ENCODE results near the gene USH2A. TPM values are rescaled to one million over a fixed set of nuclear protein-coding genes. Genes with fewer than 3 reads are reported as not detected.

Gene USH2A
- total and polyA plus RNA-seq, 7 donors: under 0.01 to 0.32 (median 0.30) TPM; not detected in 4

- no peaks in the 10 kb centered on the region for H3K27me3 ChIP-seq (ENCODE audit: insufficient read depth in 3 of 3, low read length in 2 of 3)
- no peak overlapping the region for H3K4me3 ChIP-seq
- H3K4me1 ChIP-seq: peaks cover 4% of the 10 kb centered on the region
- H3K9me3 ChIP-seq: no peaks in the 10 kb centered on the region
- TF ChIP-seq CTCF (IDR thresholded peaks at IDR 0.05): no peak
- 72 to 77% (median 73%) methylated on average over 3 of the region's 3 CpGs for WGBS, 3 donors
- ATAC-seq: no peak
- no peak overlapping the region for H3K27ac ChIP-seq
- H3K36me3 ChIP-seq (ENCODE audit: insufficient read depth in 1 of 2, low read depth in 1 of 2): peaks cover 5 to 67% of the 10 kb centered on the region in 2 donors
- no peak for DNase-seq
- intact Hi-C loops (cut with DNase I): no loop called here
Measured at GRCh38 chr1:215599418-215600074, 823.7 kb downstream of the USH2A start.

- H3K27ac ChIP-seq: no peak overlapping the region
- H3K4me1 ChIP-seq: peaks cover 7% of the 10 kb centered on the region
- no peak overlapping the region for H3K4me3 ChIP-seq
- no peak for TF ChIP-seq CTCF (IDR thresholded peaks at IDR 0.05)
- H3K9me3 ChIP-seq: no peaks in the 10 kb centered on the region
- H3K27me3 ChIP-seq (ENCODE audit: insufficient read depth in 3 of 3, low read length in 2 of 3): no peaks in the 10 kb centered on the region
- peaks cover 5 to 53% of the 10 kb centered on the region in 2 donors for H3K36me3 ChIP-seq (ENCODE audit: insufficient read depth in 1 of 2, low read depth in 1 of 2)
- DNase-seq: no peak
- ATAC-seq: no peak
- intact Hi-C loops (cut with DNase I): no loop called here
Measured at GRCh38 chr1:215597961-215598360, 825.3 kb downstream of the USH2A start.

GRCh38 chr1:215595231-215595630 is 828.0 kb downstream of the USH2A start:
- TF ChIP-seq CTCF (IDR thresholded peaks at IDR 0.05): no peak
- Histone ChIP-seq H3K9me3 (no peaks in the 10 kb centered on the region), H3K4me1 (peaks cover 7% of the 10 kb centered on the region), H3K27ac (no peak overlapping the region), H3K27me3 (ENCODE audit: insufficient read depth in 3 of 3, low read length in 2 of 3) (no peaks in the 10 kb centered on the region), H3K4me3 (no peak overlapping the region), H3K36me3 (ENCODE audit: insufficient read depth in 1 of 2, low read depth in 1 of 2) (peaks cover 5 to 36% of the 10 kb centered on the region in 2 donors)
- 90 to 93% (median 92%) methylated on average over 2 of the region's 2 CpGs for WGBS, 3 donors
- intact Hi-C loops (cut with DNase I): no loop called here
- ATAC-seq: no peak
- DNase-seq: no peak

GRCh38 chr1:215594640-215595039 is 828.6 kb downstream of the USH2A start:
- no peak overlapping the region for H3K27ac ChIP-seq
- intact Hi-C loops (cut with DNase I): no loop called here
- no peak for DNase-seq
- H3K4me3 ChIP-seq: no peak overlapping the region
- peaks cover 7% of the 10 kb centered on the region for H3K4me1 ChIP-seq
- TF ChIP-seq CTCF (IDR thresholded peaks at IDR 0.05): no peak
- peaks cover 2 to 36% of the 10 kb centered on the region in 2 donors for H3K36me3 ChIP-seq (ENCODE audit: insufficient read depth in 1 of 2, low read depth in 1 of 2)
- H3K27me3 ChIP-seq (ENCODE audit: insufficient read depth in 3 of 3, low read length in 2 of 3): no peaks in the 10 kb centered on the region
- no peaks in the 10 kb centered on the region for H3K9me3 ChIP-seq
- ATAC-seq: no peak
- 61 to 75% (median 66%) methylated on average over 3 of the region's 3 CpGs for WGBS, 3 donors
